NCI-H2227 (cell line): ENCODE data around the gene PICK1.

Experiments used
- DNase-seq: peaks from one replicate; lab custom pipeline; 2025; ENCODE audit not compliant: unreplicated experiment; lab: John Stamatoyannopoulos, UW

The PICK1 gene

GRCh38 chr22:38046070-38046748, 11.0 kb upstream of the PICK1 start:
- DNase-seq: no peak

GRCh38 chr22:38049812-38050619, 7.2 kb upstream of the PICK1 start:
- no peak for DNase-seq

- no peak for DNase-seq
Observed at GRCh38 chr22:38050720-38051119, 6.5 kb upstream of the PICK1 start.

GRCh38 chr22:38051261-38051660, 5.9 kb upstream of the PICK1 start:
- no peak for DNase-seq

- peak; percentile 84 for DNase-seq
Observed at GRCh38 chr22:38051900-38052862, 5.0 kb upstream of the PICK1 start.

- DNase-seq: no peak
Observed at GRCh38 chr22:38062791-38063190, 5.6 kb downstream of the PICK1 start.

GRCh38 chr22:38065539-38065938, 8.3 kb downstream of the PICK1 start:
- no peak for DNase-seq

- no peak for DNase-seq
Observed at GRCh38 chr22:38066381-38067027, 9.3 kb downstream of the PICK1 start.

GRCh38 chr22:38067028-38067415, 9.8 kb downstream of the PICK1 start:
- DNase-seq: no peak

GRCh38 chr22:38067761-38068360, 10.7 kb downstream of the PICK1 start:
- DNase-seq: no peak

GRCh38 chr22:38068641-38069371, 11.6 kb downstream of the PICK1 start:
- DNase-seq: no peak

GRCh38 chr22:38069372-38070249, 12.4 kb downstream of the PICK1 start:
- DNase-seq: peak; percentile 88

GRCh38 chr22:38070250-38070921, 13.2 kb downstream of the PICK1 start:
- DNase-seq: no peak

- no peak for DNase-seq
Observed at GRCh38 chr22:38071421-38072321, 14.5 kb downstream of the PICK1 start.

GRCh38 chr22:38072322-38073149, 15.3 kb downstream of the PICK1 start:
- DNase-seq: no peak
